Peyer's patch (tissue), 4 donors: ENCODE data around the gene RGS3. TPM values are rescaled to one million over a fixed set of nuclear protein-coding genes. Genes with fewer than 3 reads are reported as not detected.
"Not testable (repeated sequence)": the region's sequence is repeated elsewhere in the genome, so short reads cannot be mapped to it uniquely, and the experiment has no call there.

Experiments used
- DNase-seq, 3 donors: peaks; one replicate each; pipeline ENCODE4 v3.0.0-alpha.2; 2017 to 2019
- H3K27ac ChIP-seq, 4 donors: fragments of 200-600 bp; sonication (generic); one replicate each; pipeline ENCODE4 v1.5.1; 2016 to 2019
- H3K27me3 ChIP-seq, 2 donors: fragments of 200-600 bp; sonication (generic); one replicate each; pipeline ENCODE4 v1.5.1; 2019
- H3K36me3 ChIP-seq, 3 donors: fragments of 200-600 bp; sonication (generic); one replicate each; pipeline ENCODE4 v1.5.1; 2016 to 2019
- H3K4me1 ChIP-seq, 4 donors: fragments of 200-600 bp; sonication (generic); one replicate each; pipeline ENCODE4 v1.5.1; 2016 to 2019
- H3K4me3 ChIP-seq, 4 donors: fragments of 200-600 bp; sonication (generic); 1 replicate in 3 of 4; 2 replicates in 1 of 4; pipeline ENCODE4 v1.5.1; 2016 to 2019; ENCODE audit warnings: mild to moderate bottlenecking in 1 of 4
- H3K9me3 ChIP-seq, 4 donors: fragments of 200-600 bp; sonication (generic); one replicate each; pipeline ENCODE4 v1.5.1; 2016 to 2019; ENCODE audit warnings: mild to moderate bottlenecking in 1 of 4
- POLR2A ChIP-seq, 2 donors: fragments of 450-650 bp; IDR thresholded peaks; one replicate each; pipeline ENCODE4 v1.5.1; 2017; ENCODE audit warnings: antibody characterized with exemption in 2 of 2, mild to moderate bottlenecking in 2 of 2, moderate library complexity in 2 of 2
- total RNA-seq, 4 donors: library from RNA; depleted of rRNA; stranded (reverse); fragments of >200 nt; gene quantifications; one replicate each; pipeline ENCODE4 v1.1.0, GENCODE V29; 2016
- TF ChIP-seq, protein P1 (sequence below), 6 experiments: fragments of 450-650 bp in 4 of 6; fragments of 200-600 bp in 2 of 6; sonication (generic) in 1 of 6; IDR thresholded peaks; one replicate each; pipeline ENCODE4 v1.5.1; 2017 to 2019; ENCODE audit warnings: antibody characterized with exemption in 6 of 6, mild to moderate bottlenecking in 3 of 6, moderate library complexity in 1 of 6

RGS3 gene
- total RNA-seq, 4 donors from 2014 or later, result 55.3 to 113 (median 88.6) TPM

DNA sequence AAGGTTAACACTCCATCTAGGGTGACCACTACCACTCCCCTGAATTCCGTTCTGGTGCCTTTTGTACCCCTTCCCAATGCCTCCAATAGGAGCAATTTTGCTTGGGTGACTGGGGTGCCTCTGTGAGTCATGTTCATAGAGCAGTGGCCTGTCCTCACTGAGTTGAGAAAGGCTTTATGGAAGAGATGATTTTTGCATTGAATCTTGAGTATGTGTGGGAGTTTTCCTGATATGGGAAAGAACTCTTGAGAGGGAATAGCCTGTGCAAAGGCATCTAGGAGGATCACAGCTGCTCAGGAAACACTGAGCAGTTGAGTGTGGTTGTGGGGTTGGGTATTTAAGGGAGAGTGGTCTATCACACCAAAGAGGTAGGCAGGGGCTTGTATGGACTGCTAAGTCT is 36.8 kb upstream of the RGS3 start:
- Histone ChIP-seq H3K27ac (no peak overlapping the region), H3K36me3 (no peaks in the 10 kb centered on the region), H3K27me3 (no peaks in the 10 kb centered on the region), H3K9me3 (no peaks in the 10 kb centered on the region), H3K4me1 (no peaks in the 10 kb centered on the region), H3K4me3 (no peak overlapping the region)
- no peak for DNase-seq
- TF ChIP-seq, protein P1, sequence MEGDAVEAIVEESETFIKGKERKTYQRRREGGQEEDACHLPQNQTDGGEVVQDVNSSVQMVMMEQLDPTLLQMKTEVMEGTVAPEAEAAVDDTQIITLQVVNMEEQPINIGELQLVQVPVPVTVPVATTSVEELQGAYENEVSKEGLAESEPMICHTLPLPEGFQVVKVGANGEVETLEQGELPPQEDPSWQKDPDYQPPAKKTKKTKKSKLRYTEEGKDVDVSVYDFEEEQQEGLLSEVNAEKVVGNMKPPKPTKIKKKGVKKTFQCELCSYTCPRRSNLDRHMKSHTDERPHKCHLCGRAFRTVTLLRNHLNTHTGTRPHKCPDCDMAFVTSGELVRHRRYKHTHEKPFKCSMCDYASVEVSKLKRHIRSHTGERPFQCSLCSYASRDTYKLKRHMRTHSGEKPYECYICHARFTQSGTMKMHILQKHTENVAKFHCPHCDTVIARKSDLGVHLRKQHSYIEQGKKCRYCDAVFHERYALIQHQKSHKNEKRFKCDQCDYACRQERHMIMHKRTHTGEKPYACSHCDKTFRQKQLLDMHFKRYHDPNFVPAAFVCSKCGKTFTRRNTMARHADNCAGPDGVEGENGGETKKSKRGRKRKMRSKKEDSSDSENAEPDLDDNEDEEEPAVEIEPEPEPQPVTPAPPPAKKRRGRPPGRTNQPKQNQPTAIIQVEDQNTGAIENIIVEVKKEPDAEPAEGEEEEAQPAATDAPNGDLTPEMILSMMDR (IDR thresholded peaks at IDR 0.05), result no peak
- no peak for TF ChIP-seq POLR2A (IDR thresholded peaks at IDR 0.05)

DNA sequence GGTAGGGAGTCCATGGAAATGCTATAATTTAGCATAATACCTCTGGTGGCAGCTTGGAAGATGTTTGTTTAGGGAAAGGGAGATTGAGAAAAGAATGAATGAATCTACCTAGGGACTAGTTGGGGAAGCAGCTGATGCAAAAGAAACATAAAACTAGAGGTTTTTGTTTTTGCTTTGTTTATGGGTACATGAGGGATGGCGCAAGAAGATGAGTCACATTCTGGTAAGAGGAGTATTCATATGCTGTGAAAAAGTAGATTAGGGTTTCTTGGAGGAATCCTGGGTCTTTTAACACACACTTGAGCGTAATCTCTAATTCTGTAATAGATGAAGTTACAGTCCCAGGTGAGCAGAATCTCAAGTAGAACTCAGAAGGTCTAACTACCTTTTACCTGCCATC is 35.9 kb upstream of the RGS3 start:
- Histone ChIP-seq H3K27me3 (no peaks in the 10 kb centered on the region), H3K27ac (no peak overlapping the region), H3K4me3 (no peak overlapping the region), H3K36me3 (no peaks in the 10 kb centered on the region), H3K9me3 (no peaks in the 10 kb centered on the region), H3K4me1 (no peaks in the 10 kb centered on the region)
- DNase-seq, result no peak
- TF ChIP-seq POLR2A (IDR thresholded peaks at IDR 0.05), result no peak
- TF ChIP-seq, protein P1 (IDR thresholded peaks at IDR 0.05), result no peak

DNA sequence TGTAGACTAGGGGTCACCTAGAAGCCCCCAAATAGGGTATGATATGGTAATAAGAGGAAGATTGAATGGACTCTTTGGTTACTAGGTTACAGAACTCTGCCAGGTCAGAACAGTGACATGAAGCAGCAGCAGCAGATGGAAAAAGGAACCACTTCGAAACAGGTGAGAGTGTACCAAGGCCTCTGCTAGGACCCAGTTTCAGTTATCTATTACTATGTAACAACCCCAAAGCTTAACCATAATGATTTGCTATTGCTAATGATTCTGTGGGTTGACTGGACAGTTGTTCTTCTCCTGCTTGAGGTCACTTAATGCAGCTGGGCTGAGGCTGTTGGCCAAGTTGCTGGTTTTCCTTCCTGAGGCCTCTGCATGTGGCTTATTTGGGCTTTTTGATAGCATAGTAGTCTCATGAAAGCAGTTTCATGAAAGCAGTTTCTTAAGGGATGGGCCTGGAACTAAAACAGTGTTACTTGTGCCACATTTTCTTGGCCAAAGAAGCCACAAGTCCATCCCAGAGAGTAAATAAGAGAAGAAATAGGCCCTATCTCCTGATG is 35.4 kb upstream of the RGS3 start:
- no peaks in the 10 kb centered on the region for H3K9me3 ChIP-seq
- H3K4me3 ChIP-seq, result no peak overlapping the region
- DNase-seq, result no peak
- H3K4me1 ChIP-seq, result no peaks in the 10 kb centered on the region
- no peak overlapping the region for H3K27ac ChIP-seq
- no peaks in the 10 kb centered on the region for H3K27me3 ChIP-seq
- TF ChIP-seq POLR2A (IDR thresholded peaks at IDR 0.05), result no peak
- H3K36me3 ChIP-seq, result no peaks in the 10 kb centered on the region

DNA sequence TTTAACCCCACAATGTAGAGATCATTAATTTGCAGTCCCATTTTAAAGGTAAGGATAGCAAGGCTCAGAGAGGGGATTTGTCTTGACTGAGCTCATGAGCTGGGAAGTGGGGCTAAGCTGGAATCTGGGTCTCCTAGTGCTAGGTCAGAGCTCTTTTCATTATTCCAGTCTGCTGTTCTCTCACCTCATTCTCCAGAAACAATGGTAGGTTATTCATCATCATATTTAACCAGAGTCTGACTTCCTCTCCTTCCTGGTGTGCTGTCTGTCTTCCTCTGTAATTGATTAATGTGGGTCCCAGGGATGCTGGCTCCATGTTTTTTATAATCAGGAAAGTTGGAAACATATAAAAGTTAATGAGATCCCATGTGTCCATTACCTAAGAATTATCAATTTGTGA is 32.3 kb upstream of the RGS3 start:
- H3K9me3 ChIP-seq, result no peaks in the 10 kb centered on the region
- H3K27ac ChIP-seq, result no peak overlapping the region
- DNase-seq, result no peak
- no peaks in the 10 kb centered on the region for H3K27me3 ChIP-seq
- no peaks in the 10 kb centered on the region for H3K36me3 ChIP-seq
- H3K4me3 ChIP-seq, result no peak overlapping the region
- no peaks in the 10 kb centered on the region for H3K4me1 ChIP-seq
- no peak for TF ChIP-seq POLR2A (IDR thresholded peaks at IDR 0.05)
- TF ChIP-seq, protein P1 (IDR thresholded peaks at IDR 0.05), result no peak

DNA sequence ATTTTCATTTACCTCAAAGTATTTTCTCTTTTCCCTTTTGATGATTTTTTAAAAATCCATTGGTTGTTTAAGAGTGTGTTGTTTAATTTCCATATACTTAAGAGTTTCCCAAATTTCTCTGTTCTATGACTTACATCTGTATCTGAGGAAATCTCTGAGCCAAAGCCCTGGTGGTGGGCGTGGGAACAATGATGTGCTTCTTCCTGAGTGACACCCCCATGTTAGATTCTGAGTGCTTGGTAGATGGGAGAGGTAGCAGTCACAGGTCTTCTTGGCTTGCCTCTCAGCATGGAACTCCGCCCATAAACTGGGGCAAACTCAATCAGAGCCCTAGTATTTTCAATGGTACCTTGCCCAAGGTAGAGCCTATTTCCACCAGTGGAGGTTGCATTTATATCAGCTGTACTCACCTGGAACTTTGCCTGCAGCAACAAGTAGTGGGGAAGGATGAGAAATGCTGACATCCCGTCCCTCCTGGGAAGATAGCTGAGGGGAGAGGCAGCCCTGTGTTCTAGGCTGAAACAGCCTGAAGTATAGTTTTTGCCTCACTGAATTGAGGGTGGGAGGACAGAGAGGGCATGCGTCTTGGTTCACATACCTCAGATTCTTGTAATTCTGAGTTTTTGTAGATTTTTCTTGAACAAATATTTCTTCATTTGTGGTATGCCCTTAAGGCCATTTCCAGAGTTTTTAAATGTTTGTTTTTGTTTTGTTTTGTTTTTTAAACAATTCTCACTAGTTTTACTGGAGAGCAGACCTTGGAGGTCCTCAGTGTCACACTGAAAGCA is 26.6 kb upstream of the RGS3 start:
- H3K27ac ChIP-seq, result no peak overlapping the region
- TF ChIP-seq, protein P1 (IDR thresholded peaks at IDR 0.05), result no peak
- no peak for TF ChIP-seq POLR2A (IDR thresholded peaks at IDR 0.05)
- H3K9me3 ChIP-seq, result no peaks in the 10 kb centered on the region
- no peak for DNase-seq
- no peaks in the 10 kb centered on the region for H3K4me1 ChIP-seq
- H3K36me3 ChIP-seq, result no peaks in the 10 kb centered on the region
- no peak overlapping the region for H3K4me3 ChIP-seq
- H3K27me3 ChIP-seq, result no peaks in the 10 kb centered on the region

DNA sequence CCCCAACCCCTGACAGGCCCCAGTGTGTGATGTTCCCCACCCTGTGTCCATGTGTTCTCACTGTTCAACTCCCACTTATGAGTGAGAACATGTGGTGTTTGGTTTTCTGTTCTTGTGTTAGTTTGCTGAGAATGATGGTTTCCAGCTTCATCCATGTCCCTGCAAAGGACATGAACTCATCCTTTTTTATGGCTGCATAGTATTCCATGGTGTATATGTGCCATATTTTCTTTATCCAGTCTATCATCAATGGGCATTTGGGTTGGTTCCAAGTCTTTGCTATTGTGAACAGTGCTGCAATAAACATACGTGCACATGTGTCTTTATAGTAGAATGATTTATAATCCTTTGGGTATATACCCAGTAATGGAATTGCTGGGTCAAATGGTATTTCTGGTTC is 25.8 kb upstream of the RGS3 start:
- H3K4me1 ChIP-seq, H3K4me3 ChIP-seq, H3K9me3 ChIP-seq, H3K36me3 ChIP-seq, H3K27ac ChIP-seq, H3K27me3 ChIP-seq, DNase-seq: not testable (repeated sequence)
